ENCODE data around the gene C6orf89. TPM values are rescaled to one million over a fixed set of nuclear protein-coding genes. Genes with fewer than 3 reads are reported as not detected.
"Not testable (repeated sequence)": the region's sequence is repeated elsewhere in the genome, so short reads cannot be mapped to it uniquely, and the experiment has no call there.

Gene C6orf89
- total RNA-seq, 1 donor from 2014 or later = 54.2 TPM

- intact Hi-C loops (cut with micrococcal nuclease) = not testable (repeated sequence)
Measured at GRCh38 chr6:36942329-36942728, 56.6 kb downstream of the C6orf89 start.

GRCh38 chr6:36944650-36945049 lies 58.9 kb downstream of the C6orf89 start:
- intact Hi-C loops (cut with micrococcal nuclease) = no loop called here

GRCh38 chr6:36945301-36945700 lies 59.5 kb downstream of the C6orf89 start:
- intact Hi-C loops (cut with micrococcal nuclease) = no loop called here

- intact Hi-C loops (cut with micrococcal nuclease) = no loop called here
Measured at GRCh38 chr6:36946526-36946925, 60.8 kb downstream of the C6orf89 start.

GRCh38 chr6:36947570-36948351 lies 62.0 kb downstream of the C6orf89 start:
- intact Hi-C loops (cut with micrococcal nuclease) = no loop called here

- intact Hi-C loops (cut with micrococcal nuclease) = not testable (repeated sequence)
Measured at GRCh38 chr6:36949076-36949475, 63.3 kb downstream of the C6orf89 start.

- intact Hi-C loops (cut with micrococcal nuclease) = no loop called here
Measured at GRCh38 chr6:36949636-36950035, 63.9 kb downstream of the C6orf89 start.

- intact Hi-C loops (cut with micrococcal nuclease) = loop anchor here (2.0 kb wide), 2 partner anchors 41 to 725 kb away; no protein-coding TSS in a partner anchor
Measured at GRCh38 chr6:36953931-36954261, 68.1 kb downstream of the C6orf89 start.

GRCh38 chr6:36954262-36954931 lies 68.6 kb downstream of the C6orf89 start, which contains the start of gene PI16:
PI16 (plus strand) TSS chr6:36954738; CDS start chr6:36954761, 23 bp downstream.
- intact Hi-C loops (cut with micrococcal nuclease) = loop anchor here (2.0 kb wide), 1 partner anchor 42 kb away; no protein-coding TSS in a partner anchor

- intact Hi-C loops (cut with micrococcal nuclease) = loop anchor here (2.0 kb wide), 1 partner anchor 42 kb away; no protein-coding TSS in a partner anchor
Measured at GRCh38 chr6:36955136-36955535, 69.4 kb downstream of the C6orf89 start.

GRCh38 chr6:36955671-36956445 lies 70.1 kb downstream of the C6orf89 start:
- intact Hi-C loops (cut with micrococcal nuclease) = loop anchor here (2.0 kb wide), 1 partner anchor 43 kb away; no protein-coding TSS in a partner anchor

- intact Hi-C loops (cut with micrococcal nuclease) = no loop called here
Measured at GRCh38 chr6:36956446-36956820, 70.7 kb downstream of the C6orf89 start.

- intact Hi-C loops (cut with micrococcal nuclease) = no loop called here
Measured at GRCh38 chr6:36957773-36958271, 72.1 kb downstream of the C6orf89 start.

- intact Hi-C loops (cut with micrococcal nuclease) = no loop called here
Measured at GRCh38 chr6:36958775-36959554, 73.2 kb downstream of the C6orf89 start.

- intact Hi-C loops (cut with micrococcal nuclease) = no loop called here
Measured at GRCh38 chr6:36959555-36960250, 74.0 kb downstream of the C6orf89 start.

GRCh38 chr6:36961441-36962435 lies 76.0 kb downstream of the C6orf89 start:
- intact Hi-C loops (cut with micrococcal nuclease) = no loop called here

- intact Hi-C loops (cut with micrococcal nuclease) = loop anchor here (1.0 kb wide), 3 partner anchors 51 to 89 kb away; partner anchors contain the start of genes C6orf89 and PPIL1
Measured at GRCh38 chr6:36962874-36963273, 77.1 kb downstream of the C6orf89 start.

- intact Hi-C loops (cut with micrococcal nuclease) = loop anchor here (1.0 kb wide), 3 partner anchors 51 to 89 kb away; partner anchors contain the start of genes C6orf89 and PPIL1
Measured at GRCh38 chr6:36963451-36964290, 77.9 kb downstream of the C6orf89 start.

Measured in T-helper 1 cell treated with Interleukin-12 subunit alpha and Interleukin-12 subunit beta and Interleukin-4 antibody, amounts not matched to agents 30 ng/mL and 1 ng/mL, for 36 hours (primary cell).